Psoas muscle (tissue), 8 donors: Measurements from ENCODE around the gene COL4A1. TPM values are rescaled to one million over a fixed set of nuclear protein-coding genes. Genes with fewer than 3 reads are reported as not detected.
A peak's percentile ranks its signal among the peaks of the same experiment; 100 is the strongest.

Experiments used
- ATAC-seq, 4 donors: fragments of 200-7000 bp; cut with Tn5 transposase; one replicate each; pipeline ENCODE4 v1.9.1; 2020; ENCODE audit warnings: moderate library complexity in 3 of 4, mild to moderate bottlenecking in 2 of 4
- DNase-seq, 2 donors: peaks; one replicate each; pipeline ENCODE4 v3.0.0-alpha.2; 2020
- H3K27ac ChIP-seq: fragments of 200-600 bp; one replicate; pipeline ENCODE4 v1.8.0; 2022
- H3K27me3 ChIP-seq, 3 donors: fragments of 200-600 bp in 1 of 3; one replicate each; pipeline versions ENCODE4 v1.6.1 to v1.8.0; 2013 to 2022; ENCODE audit warnings: low read length in 2 of 3, mild to moderate bottlenecking in 2 of 3, moderate library complexity in 1 of 3; ENCODE audit not compliant: insufficient read depth in 3 of 3
- H3K36me3 ChIP-seq, 2 donors: fragments of 200-600 bp in 1 of 2; one replicate each; pipeline versions ENCODE4 v1.6.1 to v1.8.0; 2013 to 2022; ENCODE audit warnings: low read depth in 1 of 2, mild to moderate bottlenecking in 1 of 2, moderate library complexity in 1 of 2; ENCODE audit not compliant: insufficient read depth in 1 of 2
- H3K4me1 ChIP-seq: fragments of 200-600 bp; one replicate; pipeline ENCODE4 v1.8.0; 2022
- H3K4me3 ChIP-seq: fragments of 200-600 bp; one replicate; pipeline ENCODE4 v1.8.0; 2022; ENCODE audit warnings: mild to moderate bottlenecking
- H3K9me3 ChIP-seq: fragments of 200-600 bp; one replicate; pipeline ENCODE4 v1.8.0; 2022
- whole genome bisulfite sequencing, 3 donors: extraction: QIAGEN DNeasy Blood & Tissue Kit; methylation state at CpG; one replicate each; pipeline versions ENCODE4 v1.1.6 to v1.1.7; 2013; 5-methylcytosine and 5-hydroxymethylcytosine counted together
- intact Hi-C, 2 donors: fragments of 100-400 bp; cut with DNase I; formaldehyde crosslinking; loops; one replicate each; pipeline versions ENCODE4 v1.11.0 to v1.14.2; 2022
- polyA plus RNA-seq, 3 donors: library from polyadenylated mRNA; stranded (reverse); fragments of 200-250 nt; gene quantifications; one replicate each; pipeline ENCODE4 v1.2.3, GENCODE V29; 2013
- total RNA-seq, 4 donors: library from RNA; stranded (reverse); fragmentation: NEBNext Ultra II Directional in 2 of 4; extraction: Animal tissue kit (Norgen Biotek cat#: 25700) in 2 of 4; gene quantifications; one replicate each; pipeline versions ENCODE4 v1.2.1 to v1.2.4, GENCODE V29; 2021 to 2023
- TF ChIP-seq, protein P1 (sequence below): fragments of 200-600 bp; IDR thresholded peaks from one replicate; pipeline ENCODE4 v1.8.0; 2022; ENCODE audit warnings: antibody characterized with exemption
- donor health status: healthy with polysubstance abuse.
- donor health status: DM: no; HTN: no; CAD: no; lungs with moderate emphysema.
- donor health status: Bipolar disorder and iron deficiency.
- donor health status: healthy.
- donor health status: DM: yes; HTN: yes; CAD: no.
- donor health status: DM: no; HTN: no; CAD: no.
- donor health status: DM: no; HTN: no; CAD: no.
- donor health status: DM: yes; HTN: yes; CAD: no.

Gene COL4A1
- total and polyA plus RNA-seq, 7 donors, result 39.0 to 127 (median 97.0) TPM

DNA sequence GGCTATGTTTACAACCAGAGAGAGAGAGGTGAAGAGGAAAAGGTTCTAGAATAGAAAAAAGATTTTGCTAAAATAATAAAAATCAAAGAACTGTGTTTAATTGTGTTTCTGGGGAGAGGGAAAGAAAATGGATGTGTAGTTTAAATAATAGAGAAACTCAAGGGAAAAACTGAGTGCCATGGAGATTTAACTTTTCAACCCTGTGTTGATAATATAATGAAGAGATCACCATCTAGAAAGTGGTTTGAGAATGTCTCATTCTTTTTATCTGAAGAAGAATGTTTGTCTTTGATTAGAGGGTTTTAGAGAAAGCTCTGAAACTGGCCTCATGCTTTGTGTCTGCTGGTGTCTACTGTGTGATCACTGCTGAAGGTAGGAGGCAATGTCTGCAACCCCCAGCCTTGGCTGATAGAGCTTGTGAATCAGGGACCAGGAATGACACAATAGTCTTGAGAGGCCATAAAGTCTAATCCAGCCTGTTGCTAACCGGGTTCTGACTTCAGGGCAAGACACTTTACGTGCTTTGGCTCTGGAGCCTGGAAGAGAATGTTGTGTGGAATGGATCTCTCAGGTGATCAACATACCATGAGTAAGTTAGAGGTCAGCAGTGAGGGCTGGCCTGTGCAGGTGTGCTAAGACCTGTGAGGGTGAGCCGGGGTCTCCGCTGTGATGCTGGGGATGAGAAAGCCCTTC is 5.5 kb upstream of the COL4A1 start:
- peak in 1 of 4 donors; percentile 32 for ATAC-seq
- Histone ChIP-seq H3K36me3 (peaks cover 0 to 5% of the 10 kb centered on the region in 2 donors), H3K4me1 (peaks cover 7% of the 10 kb centered on the region), H3K27me3 (peaks cover 0 to 54% (median 4%) of the 10 kb centered on the region in 3 donors), H3K4me3 (peak overlapping the region; percentile 77), H3K27ac (peak overlapping the region; percentile 30), H3K9me3 (no peaks in the 10 kb centered on the region)
- intact Hi-C loops, result no loop called here
- no peak for DNase-seq
- TF ChIP-seq, protein P1, sequence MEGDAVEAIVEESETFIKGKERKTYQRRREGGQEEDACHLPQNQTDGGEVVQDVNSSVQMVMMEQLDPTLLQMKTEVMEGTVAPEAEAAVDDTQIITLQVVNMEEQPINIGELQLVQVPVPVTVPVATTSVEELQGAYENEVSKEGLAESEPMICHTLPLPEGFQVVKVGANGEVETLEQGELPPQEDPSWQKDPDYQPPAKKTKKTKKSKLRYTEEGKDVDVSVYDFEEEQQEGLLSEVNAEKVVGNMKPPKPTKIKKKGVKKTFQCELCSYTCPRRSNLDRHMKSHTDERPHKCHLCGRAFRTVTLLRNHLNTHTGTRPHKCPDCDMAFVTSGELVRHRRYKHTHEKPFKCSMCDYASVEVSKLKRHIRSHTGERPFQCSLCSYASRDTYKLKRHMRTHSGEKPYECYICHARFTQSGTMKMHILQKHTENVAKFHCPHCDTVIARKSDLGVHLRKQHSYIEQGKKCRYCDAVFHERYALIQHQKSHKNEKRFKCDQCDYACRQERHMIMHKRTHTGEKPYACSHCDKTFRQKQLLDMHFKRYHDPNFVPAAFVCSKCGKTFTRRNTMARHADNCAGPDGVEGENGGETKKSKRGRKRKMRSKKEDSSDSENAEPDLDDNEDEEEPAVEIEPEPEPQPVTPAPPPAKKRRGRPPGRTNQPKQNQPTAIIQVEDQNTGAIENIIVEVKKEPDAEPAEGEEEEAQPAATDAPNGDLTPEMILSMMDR, result no peak
- WGBS, 3 donors, result 70 to 77% (median 73%) methylated on average over 4 of the region's 4 CpGs

DNA sequence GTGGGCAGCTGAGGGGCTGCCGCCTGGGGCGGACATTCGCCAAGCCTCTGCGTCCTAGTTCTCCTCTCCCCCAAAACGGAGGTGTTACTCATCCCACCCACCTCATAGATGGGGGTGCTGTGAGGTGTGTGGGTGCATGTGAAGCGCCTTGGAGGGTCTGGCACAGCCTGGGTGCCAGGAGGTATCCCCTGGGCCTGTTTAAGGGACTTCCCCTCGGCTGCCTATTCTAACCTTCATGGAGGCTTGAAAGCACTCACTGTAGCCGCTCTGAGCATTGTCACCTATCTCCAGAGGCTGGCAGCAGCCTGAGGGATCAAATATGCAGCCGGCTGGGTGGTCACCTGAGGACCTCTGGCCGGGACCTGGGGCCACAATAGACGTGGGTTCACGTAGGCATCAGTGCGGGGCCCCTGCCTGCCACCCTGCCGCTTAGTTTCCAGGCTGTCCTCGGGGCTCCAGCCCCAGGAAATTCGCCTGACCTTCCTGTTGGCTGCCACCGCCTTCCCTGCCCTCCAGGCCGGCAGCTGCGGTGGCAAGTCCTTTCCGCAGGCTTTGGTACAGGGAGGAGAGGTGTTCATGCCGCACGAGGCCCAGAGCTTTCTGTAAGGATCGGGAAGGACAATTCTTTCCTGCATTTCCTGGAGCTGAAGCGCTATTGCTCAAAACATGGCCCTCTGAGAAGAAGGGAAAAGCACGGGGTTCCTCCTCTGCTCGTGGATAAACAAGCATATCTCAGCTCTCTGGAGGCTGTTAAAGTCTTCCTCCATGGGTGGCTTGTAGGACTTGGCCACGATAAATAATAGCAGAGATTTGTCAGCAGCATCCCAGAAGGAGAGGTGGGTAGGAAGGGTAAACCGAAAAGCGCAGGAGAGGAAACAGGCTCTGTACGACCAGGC is 4.7 kb upstream of the COL4A1 start:
- 47 to 54% (median 51%) methylated on average over 30 of the region's 30 CpGs for WGBS, 3 donors
- Histone ChIP-seq H3K4me1 (peaks cover 7% of the 10 kb centered on the region), H3K9me3 (no peaks in the 10 kb centered on the region), H3K36me3 (peaks cover 0 to 2% of the 10 kb centered on the region in 2 donors), H3K4me3 (peak overlapping the region; percentile 77), H3K27me3 (peaks cover 0 to 62% (median 8%) of the 10 kb centered on the region in 3 donors), H3K27ac (peak overlapping the region; percentile 36)
- DNase-seq (no peak), ATAC-seq (no peak)
- TF ChIP-seq, protein P1, result no peak
- intact Hi-C loops, result no loop called here

DNA sequence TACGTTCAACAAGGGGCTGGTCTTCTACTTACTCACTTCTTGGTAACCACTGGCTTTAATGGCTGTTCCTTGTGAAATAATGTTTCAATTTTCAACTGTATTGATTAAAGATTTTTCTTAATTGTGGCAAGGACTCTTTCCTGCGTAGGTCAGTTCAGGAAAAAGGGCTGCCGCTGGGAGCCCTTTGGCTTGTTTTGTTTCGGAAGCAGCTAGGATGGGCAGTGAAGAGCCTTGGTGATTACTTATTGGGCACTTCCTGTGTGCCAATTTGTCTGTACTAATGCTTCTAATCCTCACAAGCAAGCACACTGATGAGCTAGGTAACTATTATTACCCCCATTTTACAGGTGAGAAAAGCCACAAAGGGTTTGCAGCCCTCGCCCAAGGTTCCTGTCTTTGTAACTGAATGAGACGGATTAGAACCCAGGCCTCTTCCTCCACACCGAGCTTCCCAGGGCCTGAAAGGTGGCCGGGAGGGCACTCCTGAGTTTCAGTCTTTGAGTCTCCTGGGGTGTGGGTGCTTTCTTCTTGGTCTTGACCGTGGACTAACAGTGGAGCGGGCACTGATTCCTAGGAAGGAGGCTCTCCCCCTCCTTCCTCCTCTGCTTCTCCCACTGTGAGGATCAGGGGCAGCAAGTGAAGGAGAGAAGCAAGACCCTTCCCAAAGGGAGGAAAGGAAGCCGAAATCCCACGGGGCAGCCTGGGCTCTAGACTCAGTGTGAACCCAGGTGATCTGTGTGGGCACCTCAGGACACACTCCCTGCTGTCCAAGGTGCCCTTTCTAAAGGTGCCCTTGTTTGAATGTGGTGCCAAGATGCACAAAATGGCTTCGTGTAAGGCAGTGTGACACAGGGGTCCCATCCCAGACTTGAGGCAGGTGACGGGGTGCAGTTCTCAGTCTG is 3.8 kb upstream of the COL4A1 start:
- TF ChIP-seq, protein P1, result no peak
- DNase-seq (no peak), ATAC-seq (no peak)
- intact Hi-C loops, result no loop called here
- peaks cover 0 to 71% (median 13%) of the 10 kb centered on the region in 3 donors for H3K27me3 ChIP-seq
- H3K27ac ChIP-seq, result peak overlapping the region; percentile 36
- H3K4me3 ChIP-seq, result peak overlapping the region; percentile 77
- no peaks in the 10 kb centered on the region for H3K9me3 ChIP-seq
- 72 to 75% (median 75%) methylated on average over 13 to 14 of the region's 14 CpGs for WGBS, 3 donors
- H3K36me3 ChIP-seq, result no peaks in the 10 kb centered on the region
- H3K4me1 ChIP-seq, result peaks cover 7% of the 10 kb centered on the region

DNA sequence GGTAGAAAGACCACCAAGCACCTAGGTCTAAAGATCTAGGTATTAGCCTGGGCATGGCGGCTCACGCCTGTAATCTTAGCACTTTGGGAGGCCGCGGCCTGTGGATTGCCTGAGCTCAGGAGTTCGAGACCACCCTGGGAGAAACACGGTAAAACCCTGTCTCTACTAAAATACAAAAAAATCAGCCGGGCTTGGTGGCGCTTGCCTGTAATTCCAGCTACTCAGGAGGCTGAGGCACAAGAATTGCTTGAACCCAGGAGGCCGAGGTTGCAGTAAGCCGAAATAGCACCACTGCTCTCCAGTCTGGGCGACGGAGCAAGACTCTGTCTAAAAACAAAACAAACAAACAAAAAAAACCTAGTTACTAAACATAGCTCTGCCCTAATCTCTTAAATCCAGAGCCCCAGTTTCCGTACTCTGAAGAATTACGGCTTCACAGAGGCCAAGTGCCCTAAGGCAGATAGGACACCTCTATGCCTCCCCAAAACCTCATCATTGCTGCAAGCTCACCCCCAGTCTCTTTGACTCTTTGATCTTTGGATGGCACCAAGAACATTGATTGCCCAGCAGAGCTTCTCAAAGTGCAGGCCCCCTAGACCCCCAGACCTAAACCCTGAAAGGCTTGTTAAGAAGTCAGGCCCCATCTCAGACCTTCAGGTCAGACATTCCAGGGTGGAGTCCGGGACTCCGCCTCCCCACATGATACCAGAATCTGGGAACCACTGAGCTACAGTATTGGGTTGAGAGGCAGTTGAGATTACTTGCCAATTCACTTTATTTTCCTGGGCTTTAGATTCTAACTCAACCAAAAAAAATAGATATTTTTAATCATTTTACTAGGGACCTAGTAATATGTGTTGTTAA is 2.9 kb upstream of the COL4A1 start:
- 75 to 77% (median 75%) methylated on average over 16 of the region's 16 CpGs for WGBS, 3 donors
- TF ChIP-seq, protein P1, result no peak
- Histone ChIP-seq H3K4me1 (peaks cover 7% of the 10 kb centered on the region), H3K4me3 (peak overlapping the region; percentile 77), H3K36me3 (no peaks in the 10 kb centered on the region), H3K27ac (peak overlapping the region; percentile 84), H3K9me3 (no peaks in the 10 kb centered on the region), H3K27me3 (peaks cover 0 to 79% (median 13%) of the 10 kb centered on the region in 3 donors)
- ATAC-seq (no peak), DNase-seq (no peak)
- intact Hi-C loops, result loop anchor here in 1 of 2 donors (5.0 kb wide), 1 partner anchor 102 kb away; no protein-coding TSS in a partner anchor
